ENCODE data around the gene PCDHGA3.
"Not testable (repeated sequence)": the region's sequence is repeated elsewhere in the genome, so short reads cannot be mapped to it uniquely, and the experiment has no call there.

DNA sequence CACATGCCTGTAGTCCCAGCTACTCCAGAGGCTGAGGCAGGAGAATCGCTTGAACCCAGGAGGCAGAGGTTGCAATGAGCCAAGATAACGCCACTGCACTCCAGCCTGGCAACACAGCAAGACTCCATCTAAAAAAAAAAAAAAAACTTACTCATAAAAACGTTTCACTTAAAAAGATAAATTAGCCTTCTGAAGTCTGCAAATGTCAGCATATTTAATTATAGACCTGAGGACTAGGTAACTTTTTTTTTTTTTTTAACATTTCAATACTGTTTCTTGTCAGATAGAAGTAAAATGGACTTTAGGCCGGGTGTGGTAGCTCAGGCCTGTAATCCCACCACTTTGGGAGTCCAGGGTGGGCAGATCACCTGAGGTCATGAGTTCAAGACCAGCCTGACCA is 26.7 kb upstream of the PCDHGA3 start:
- TF ChIP-seq, protein P1, sequence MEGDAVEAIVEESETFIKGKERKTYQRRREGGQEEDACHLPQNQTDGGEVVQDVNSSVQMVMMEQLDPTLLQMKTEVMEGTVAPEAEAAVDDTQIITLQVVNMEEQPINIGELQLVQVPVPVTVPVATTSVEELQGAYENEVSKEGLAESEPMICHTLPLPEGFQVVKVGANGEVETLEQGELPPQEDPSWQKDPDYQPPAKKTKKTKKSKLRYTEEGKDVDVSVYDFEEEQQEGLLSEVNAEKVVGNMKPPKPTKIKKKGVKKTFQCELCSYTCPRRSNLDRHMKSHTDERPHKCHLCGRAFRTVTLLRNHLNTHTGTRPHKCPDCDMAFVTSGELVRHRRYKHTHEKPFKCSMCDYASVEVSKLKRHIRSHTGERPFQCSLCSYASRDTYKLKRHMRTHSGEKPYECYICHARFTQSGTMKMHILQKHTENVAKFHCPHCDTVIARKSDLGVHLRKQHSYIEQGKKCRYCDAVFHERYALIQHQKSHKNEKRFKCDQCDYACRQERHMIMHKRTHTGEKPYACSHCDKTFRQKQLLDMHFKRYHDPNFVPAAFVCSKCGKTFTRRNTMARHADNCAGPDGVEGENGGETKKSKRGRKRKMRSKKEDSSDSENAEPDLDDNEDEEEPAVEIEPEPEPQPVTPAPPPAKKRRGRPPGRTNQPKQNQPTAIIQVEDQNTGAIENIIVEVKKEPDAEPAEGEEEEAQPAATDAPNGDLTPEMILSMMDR (IDR thresholded peaks at IDR 0.05; ENCODE audit: borderline replicate concordance, extremely low read depth, low read length, poor library complexity, severe bottlenecking), result not testable (repeated sequence)
- not testable (repeated sequence) for TF ChIP-seq EZH2 (IDR thresholded peaks at IDR 0.05; ENCODE audit: borderline replicate concordance, low read depth, low read length, severe bottlenecking)
